Epithelial cell of proximal tubule (primary cell): Measurements from ENCODE around the gene SLC10A1. TPM values are rescaled to one million over a fixed set of nuclear protein-coding genes. Genes with fewer than 3 reads are reported as not detected.

Experiments
- DNase-seq: peaks from one replicate; pipeline ENCODE4 v3.0.0-alpha.2; 2011; ENCODE audit warnings: low read depth
- H3K4me3 ChIP-seq: 2 replicates; pipeline ENCODE4 v1.5.1; 2011; ENCODE audit warnings: low read depth, mild to moderate bottlenecking, low read length
- total RNA-seq: library from RNA; depleted of rRNA; stranded (reverse); fragments of >200 nt; gene quantifications from 2 replicates; pipeline ENCODE4 v1.2.3, GENCODE V29; 2015
- TF ChIP-seq, protein P1 (sequence below): conservative IDR thresholded peaks from 2 replicates; pipeline ENCODE4 v1.5.1; 2012; ENCODE audit warnings: low read depth, mild to moderate bottlenecking, low read length

The SLC10A1 gene
- total RNA-seq, 1 donor from 2014 or later = not detected

DNA sequence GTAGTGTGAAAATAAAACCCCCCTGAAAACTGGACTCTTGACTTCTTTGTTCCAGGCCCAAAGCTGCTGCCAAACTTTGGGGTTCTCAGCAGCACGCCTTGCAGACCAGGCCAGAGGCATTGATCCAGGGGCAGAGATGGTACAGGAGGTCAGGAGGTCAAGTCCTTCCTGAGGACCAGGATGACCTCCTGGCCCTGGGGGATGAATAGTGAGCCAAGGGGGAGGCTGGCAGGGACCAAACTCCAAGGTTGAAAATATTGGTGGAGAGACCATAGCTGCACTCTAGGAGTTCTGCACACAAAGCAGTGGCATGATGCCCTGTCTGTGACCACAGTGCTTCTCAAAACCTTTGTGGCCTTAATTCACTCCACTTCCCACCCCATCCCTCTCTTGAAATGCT, 12.1 kb downstream of the SLC10A1 start:
- TF ChIP-seq, protein P1, sequence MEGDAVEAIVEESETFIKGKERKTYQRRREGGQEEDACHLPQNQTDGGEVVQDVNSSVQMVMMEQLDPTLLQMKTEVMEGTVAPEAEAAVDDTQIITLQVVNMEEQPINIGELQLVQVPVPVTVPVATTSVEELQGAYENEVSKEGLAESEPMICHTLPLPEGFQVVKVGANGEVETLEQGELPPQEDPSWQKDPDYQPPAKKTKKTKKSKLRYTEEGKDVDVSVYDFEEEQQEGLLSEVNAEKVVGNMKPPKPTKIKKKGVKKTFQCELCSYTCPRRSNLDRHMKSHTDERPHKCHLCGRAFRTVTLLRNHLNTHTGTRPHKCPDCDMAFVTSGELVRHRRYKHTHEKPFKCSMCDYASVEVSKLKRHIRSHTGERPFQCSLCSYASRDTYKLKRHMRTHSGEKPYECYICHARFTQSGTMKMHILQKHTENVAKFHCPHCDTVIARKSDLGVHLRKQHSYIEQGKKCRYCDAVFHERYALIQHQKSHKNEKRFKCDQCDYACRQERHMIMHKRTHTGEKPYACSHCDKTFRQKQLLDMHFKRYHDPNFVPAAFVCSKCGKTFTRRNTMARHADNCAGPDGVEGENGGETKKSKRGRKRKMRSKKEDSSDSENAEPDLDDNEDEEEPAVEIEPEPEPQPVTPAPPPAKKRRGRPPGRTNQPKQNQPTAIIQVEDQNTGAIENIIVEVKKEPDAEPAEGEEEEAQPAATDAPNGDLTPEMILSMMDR = no peak
- H3K4me3 ChIP-seq = no peak overlapping the region
- DNase-seq = no peak

DNA sequence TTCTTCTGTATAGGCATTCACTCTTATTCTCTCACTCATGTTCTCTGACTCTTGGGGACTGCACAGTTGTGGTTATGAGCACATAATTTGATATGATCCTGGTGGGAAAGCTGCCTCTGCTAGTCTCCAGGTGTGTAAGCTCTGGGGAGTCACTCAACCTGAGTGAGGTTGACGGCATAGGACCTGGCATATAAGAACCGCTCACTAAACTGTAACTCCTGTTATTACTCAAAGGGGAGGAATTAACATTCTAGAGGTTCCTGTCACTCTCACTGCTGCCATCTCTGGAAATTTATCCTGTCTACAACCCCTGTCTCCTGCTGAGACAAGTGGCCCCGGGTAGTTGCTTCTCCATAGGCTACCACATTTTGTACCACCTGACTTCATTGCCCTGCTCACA, 16.1 kb downstream of the SLC10A1 start:
- H3K4me3 ChIP-seq = no peak overlapping the region
- no peak for DNase-seq
- TF ChIP-seq, protein P1 = no peak

DNA sequence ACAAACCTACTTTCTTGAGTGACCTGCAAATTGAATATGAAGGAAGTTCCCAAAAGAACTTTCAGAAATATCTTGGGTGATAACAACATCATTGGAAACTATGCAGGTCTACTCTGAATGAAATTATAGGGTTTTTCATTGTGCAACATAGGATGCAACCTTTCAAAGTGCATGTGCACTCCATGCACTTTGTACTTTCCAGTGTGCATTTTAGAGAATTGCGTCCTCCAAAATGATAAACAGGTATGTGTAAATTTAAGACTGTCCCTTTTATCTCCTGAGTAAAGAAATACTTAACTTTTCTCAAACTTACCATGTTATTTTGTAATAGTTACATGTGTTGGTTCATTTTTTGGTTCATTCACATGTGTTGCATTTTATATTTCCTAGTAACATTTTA, 16.9 kb downstream of the SLC10A1 start:
- TF ChIP-seq, protein P1 = no peak
- DNase-seq = no peak
- H3K4me3 ChIP-seq = no peak overlapping the region

DNA sequence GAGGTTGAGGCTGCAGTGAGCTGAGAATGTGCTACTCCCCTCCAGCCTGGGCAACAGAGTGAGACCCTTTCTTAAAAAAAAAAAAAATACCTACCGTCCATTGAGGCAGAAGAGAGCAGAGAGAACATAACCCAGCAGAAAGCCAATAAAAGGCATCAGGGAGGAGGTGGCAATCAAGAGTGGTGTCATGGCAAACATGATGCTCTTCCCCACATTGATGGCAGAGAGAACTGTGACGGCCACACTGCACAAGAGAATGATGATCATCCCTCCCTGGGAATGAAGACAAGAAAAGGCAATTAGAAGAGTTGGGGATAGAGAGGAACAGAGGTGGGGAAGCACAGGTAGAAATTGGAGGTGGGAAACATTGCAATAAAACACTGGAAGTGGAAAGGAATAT, 18.0 kb downstream of the SLC10A1 start:
- no peak for DNase-seq
- no peak overlapping the region for H3K4me3 ChIP-seq
- TF ChIP-seq, protein P1 = no peak

DNA sequence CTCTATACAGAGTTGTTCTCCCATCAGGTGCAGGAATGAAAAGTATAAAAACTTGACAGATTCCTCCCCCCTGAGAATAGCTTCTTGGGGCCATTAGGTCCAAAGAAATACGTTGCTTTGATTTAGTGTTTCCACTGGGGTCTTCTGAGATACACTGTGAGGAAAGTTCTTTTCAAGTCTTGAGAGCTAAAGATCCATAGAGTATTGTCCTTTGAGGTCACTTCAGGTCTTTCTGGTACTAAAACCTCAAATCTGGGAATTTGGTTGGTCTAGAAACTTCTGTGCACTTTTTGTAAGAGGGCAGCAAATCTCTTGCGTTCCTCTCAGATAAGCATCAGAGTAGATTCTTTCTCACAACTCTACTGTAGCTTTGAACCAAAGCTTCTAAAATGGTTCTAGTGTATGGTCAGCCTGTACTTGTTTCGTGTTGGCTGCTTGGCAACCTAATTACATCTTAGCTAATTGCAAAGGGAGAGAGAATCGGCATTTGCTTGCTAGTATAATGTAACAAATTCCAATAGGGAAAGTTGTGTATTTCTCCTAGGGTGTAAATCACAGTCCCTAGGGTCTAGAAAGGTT, 20.1 kb downstream of the SLC10A1 start:
- H3K4me3 ChIP-seq = no peak overlapping the region
- no peak for DNase-seq
- TF ChIP-seq, protein P1 = no peak

DNA sequence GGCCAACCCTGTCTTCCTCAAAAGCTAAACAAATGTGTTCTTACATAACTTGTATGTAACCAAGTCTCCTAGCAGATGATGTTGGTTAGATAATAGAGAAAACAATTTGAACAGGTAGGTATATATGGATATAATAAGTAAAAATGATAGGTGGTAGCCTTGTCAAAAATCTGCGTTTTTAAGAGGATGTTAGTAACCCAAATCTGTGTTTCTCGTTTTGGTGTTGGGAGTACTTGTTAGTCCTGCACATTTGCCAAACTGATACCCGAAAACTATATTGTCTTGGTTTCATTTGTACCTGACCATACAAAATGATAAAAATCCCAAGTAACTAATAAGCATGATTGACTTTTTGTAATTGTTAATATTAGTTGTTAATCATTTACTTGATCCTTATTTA, 22.0 kb downstream of the SLC10A1 start:
- TF ChIP-seq, protein P1 = no peak
- H3K4me3 ChIP-seq = no peak overlapping the region
- no peak for DNase-seq

DNA sequence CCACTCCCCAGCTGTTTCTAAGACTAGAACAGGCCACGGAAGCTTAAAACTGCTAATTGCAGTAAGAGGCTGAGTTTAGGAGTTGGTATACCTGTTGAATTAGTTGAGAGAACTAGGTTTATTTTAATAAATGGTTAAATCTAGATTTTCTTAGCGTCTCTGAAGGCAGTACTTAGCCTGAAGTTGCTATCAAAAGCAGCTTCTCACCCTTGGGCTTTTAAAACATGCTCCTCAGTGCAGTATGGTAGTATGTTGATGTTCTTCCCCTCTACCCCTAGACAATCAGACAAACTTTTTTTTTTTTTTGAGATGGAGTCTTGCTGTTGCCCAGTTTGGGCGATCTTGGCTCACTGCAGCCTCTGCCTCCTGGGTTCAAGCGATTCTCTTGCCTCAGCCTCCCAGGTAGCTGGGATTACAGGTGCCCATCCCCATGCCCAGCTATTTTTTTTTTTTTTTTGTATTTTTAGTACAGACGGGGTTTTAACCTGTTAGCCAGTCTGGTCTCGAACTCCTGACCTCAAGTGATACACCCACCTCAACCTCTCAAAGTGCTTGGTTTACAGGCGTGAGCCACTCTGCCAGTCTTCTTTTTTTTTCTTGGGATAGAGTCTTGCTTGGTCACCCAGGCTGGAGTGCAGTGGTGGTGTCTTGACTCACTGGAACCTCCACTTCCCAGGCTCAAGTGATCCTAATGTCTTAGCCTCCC, 23.3 kb downstream of the SLC10A1 start:
- TF ChIP-seq, protein P1 = no peak
- no peak overlapping the region for H3K4me3 ChIP-seq
- no peak for DNase-seq
